Stomach (tissue), 9 donors: ENCODE measurements around the gene GTPBP4. TPM values are rescaled to one million over a fixed set of nuclear protein-coding genes. Genes with fewer than 3 reads are reported as not detected.

Experiments used
- DNase-seq, 2 donors: peaks; one replicate each; pipeline versions ENCODE4 v3.0.0 to v3.0.0-alpha.2; 2013 to 2019
- H3K27ac ChIP-seq, 5 donors: fragments of 200-600 bp in 4 of 5; sonication (generic) in 4 of 5; one replicate each; pipeline ENCODE4 v1.5.1; 2013 to 2019; ENCODE audit warnings: mild to moderate bottlenecking in 1 of 5, moderate library complexity in 1 of 5
- H3K27me3 ChIP-seq, 3 donors: fragments of 200-600 bp; sonication (generic); one replicate each; pipeline ENCODE4 v1.5.1; 2017 to 2019; ENCODE audit warnings: mixed run types in 1 of 3
- H3K36me3 ChIP-seq, 4 donors: fragments of 200-600 bp; sonication (generic); 1 replicate in 3 of 4; 2 replicates in 1 of 4; pipeline ENCODE4 v1.5.1; 2016 to 2019
- H3K4me1 ChIP-seq, 4 donors: fragments of 200-600 bp; sonication (generic); one replicate each; pipeline ENCODE4 v1.5.1; 2016 to 2019
- H3K4me3 ChIP-seq, 4 donors: fragments of 200-600 bp; sonication (generic) in 3 of 4; one replicate each; pipeline ENCODE4 v1.5.1; 2016 to 2019; ENCODE audit warnings: mild to moderate bottlenecking in 1 of 4
- H3K9me3 ChIP-seq, 4 donors: fragments of 200-600 bp; sonication (generic); one replicate each; pipeline ENCODE4 v1.5.1; 2016 to 2019
- CTCF ChIP-seq, 7 experiments: fragments of 450-650 bp in 4 of 7; fragments of 200-600 bp in 3 of 7; sonication (generic) in 3 of 7; IDR thresholded peaks; one replicate each; pipeline ENCODE4 v1.5.1; 2016 to 2019; ENCODE audit warnings: antibody characterized with exemption in 7 of 7, control low read depth in 2 of 7, mild to moderate bottlenecking in 1 of 7
- EP300 ChIP-seq: sonication (generic); formaldehyde crosslinking; IDR thresholded peaks from one replicate; pipeline ENCODE4 v1.6.1; 2017; ENCODE audit warnings: antibody characterized with exemption
- POLR2A ChIP-seq, 4 donors: fragments of 450-650 bp; IDR thresholded peaks; one replicate each; pipeline ENCODE4 v1.6.1; 2016; ENCODE audit warnings: antibody characterized with exemption in 4 of 4, control low read depth in 2 of 4, mild to moderate bottlenecking in 1 of 4, moderate library complexity in 1 of 4
- POLR2AphosphoS5 ChIP-seq, 3 donors: sonication (generic); formaldehyde crosslinking; IDR thresholded peaks; one replicate each; pipeline ENCODE4 v1.6.1; 2016; ENCODE audit warnings: antibody characterized with exemption in 3 of 3
- WGBS, 5 donors: extraction: QIAGEN DNeasy Blood & Tissue Kit in 3 of 5; methylation state at CpG; one replicate each; pipeline versions ENCODE4 v1.1.5 to v1.1.7; 2013 to 2018; 5-methylcytosine and 5-hydroxymethylcytosine counted together
- intact Hi-C: fragments of 100-400 bp; cut with DNase I; formaldehyde crosslinking; loops from one replicate; pipeline ENCODE4 v1.15.1; 2023; ENCODE audit warnings: low total_unique reads
- polyA plus RNA-seq, 3 donors: library from polyadenylated mRNA; stranded (reverse); fragments of 200-250 nt; gene quantifications; one replicate each; pipeline ENCODE4 v1.2.3, GENCODE V29; 2013
- total RNA-seq, 5 donors: library from RNA; depleted of rRNA; stranded (reverse); fragments of >200 nt; gene quantifications; one replicate each; pipeline versions ENCODE4 v1.1.0 to v1.2.3, GENCODE V29; 2014 to 2016
- donor health status: healthy with polysubstance abuse.
- donor health status: Bipolar disorder and iron deficiency.
- donor health status: healthy.

GTPBP4 gene
- total and polyA plus RNA-seq, 8 donors = 8.8 to 61.7 (median 16.8) TPM

- no peak for DNase-seq
- Histone ChIP-seq H3K27me3 (no peaks in the 10 kb centered on the region), H3K4me1 (peaks cover 39 to 64% (median 58%) of the 10 kb centered on the region in 4 donors), H3K9me3 (peaks cover 0 to 6% (median 2%) of the 10 kb centered on the region in 4 donors), H3K36me3 (no peaks in the 10 kb centered on the region), H3K4me3 (no peak overlapping the region), H3K27ac (peak overlapping the region; percentile 58 to 99 (median 95))
- 81 to 90% (median 87%) methylated on average over 2 of the region's 2 CpGs for WGBS, 5 donors
- intact Hi-C loops = no loop called here
- no peak for TF ChIP-seq POLR2AphosphoS5 (IDR thresholded peaks at IDR 0.05)
- TF ChIP-seq CTCF (IDR thresholded peaks at IDR 0.05) = no peak
- TF ChIP-seq POLR2A (IDR thresholded peaks at IDR 0.05) = no peak
- no peak for TF ChIP-seq EP300
These were observed 2.9 kb upstream of the GTPBP4 start for GRCh38 chr10:985361-985760.

- peak; percentile 64 to 86 for DNase-seq
- intact Hi-C loops = no loop called here
- Histone ChIP-seq H3K36me3 (peaks cover 0 to 4% (median 0%) of the 10 kb centered on the region in 4 donors), H3K4me1 (peaks cover 39 to 73% (median 62%) of the 10 kb centered on the region in 4 donors), H3K9me3 (no peaks in the 10 kb centered on the region), H3K27ac (peak overlapping the region; percentile 40 to 99 (median 95)), H3K4me3 (no peak overlapping the region), H3K27me3 (no peaks in the 10 kb centered on the region)
- TF ChIP-seq EP300 (no peak), POLR2AphosphoS5 (IDR thresholded peaks at IDR 0.05) (peak in 2 of 3 donors; percentile 8 to 73)
- 49 to 65% (median 50%) methylated on average over 7 of the region's 7 CpGs for WGBS, 5 donors
These were observed 2.0 kb upstream of the GTPBP4 start for GRCh38 chr10:986137-986825.

DNA sequence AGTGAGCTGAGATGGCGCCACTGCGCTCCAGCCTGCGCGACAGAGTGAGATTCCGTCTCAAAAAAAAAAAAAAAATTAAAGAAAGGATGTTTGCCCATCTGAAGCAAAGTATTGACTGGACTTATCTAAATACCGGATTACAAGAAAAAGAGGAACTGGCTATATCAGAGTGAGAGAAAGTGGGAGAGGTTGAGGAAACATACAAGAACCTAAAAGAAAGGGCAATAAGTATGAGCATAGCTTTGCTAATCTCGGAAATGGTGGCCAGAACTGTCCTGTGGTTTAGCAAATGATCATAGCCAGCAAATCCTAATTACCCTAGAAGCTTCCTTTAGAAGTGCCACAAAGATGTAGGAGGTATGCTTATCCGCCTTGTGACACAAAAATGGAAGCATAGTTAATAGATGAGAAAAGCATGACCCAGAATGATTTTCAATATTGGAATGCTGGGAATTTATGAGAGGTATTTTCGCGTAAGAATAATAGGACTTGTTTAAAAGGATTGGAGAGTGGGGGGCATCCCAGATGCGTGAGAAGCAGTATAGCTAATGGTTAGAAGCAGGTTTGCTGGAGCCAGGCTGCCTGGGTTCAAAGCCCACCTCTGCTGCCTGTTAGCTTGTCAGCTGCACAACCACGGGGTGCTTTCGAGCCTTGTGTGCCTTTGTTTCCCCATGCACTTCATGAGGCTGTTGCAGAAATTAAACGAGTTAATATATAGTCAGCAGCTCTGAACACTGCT, 1.2 kb upstream of the GTPBP4 start:
- H3K4me1 ChIP-seq = peaks cover 39 to 73% (median 62%) of the 10 kb centered on the region in 4 donors
- 65 to 70% (median 68%) methylated on average over 14 of the region's 14 CpGs for WGBS, 5 donors
- peaks cover 0 to 4% (median 0%) of the 10 kb centered on the region in 4 donors for H3K36me3 ChIP-seq
- peak overlapping the region; percentile 95 to 100 (median 98) for H3K4me3 ChIP-seq
- no peak for DNase-seq
- H3K9me3 ChIP-seq = no peaks in the 10 kb centered on the region
- intact Hi-C loops = no loop called here
- H3K27me3 ChIP-seq = no peaks in the 10 kb centered on the region
- H3K27ac ChIP-seq = peak overlapping the region; percentile 91 to 99 (median 95)
- TF ChIP-seq EP300 (no peak), POLR2A (IDR thresholded peaks at IDR 0.05) (no peak), CTCF (IDR thresholded peaks at IDR 0.05) (no peak), POLR2AphosphoS5 (IDR thresholded peaks at IDR 0.05) (no peak)

DNA sequence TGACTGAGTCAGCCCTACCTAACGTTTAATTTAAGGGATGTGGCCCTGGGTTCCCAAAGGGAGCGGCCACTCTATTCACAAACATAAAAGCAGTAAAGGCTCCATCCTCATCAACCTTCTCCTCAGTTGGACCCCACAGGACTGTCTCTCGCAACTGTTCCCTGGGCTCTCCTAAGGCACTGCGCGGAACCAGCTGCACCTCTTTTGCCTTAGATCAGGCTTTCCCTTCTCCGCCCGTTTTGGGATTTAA, 689 bp upstream of the GTPBP4 start:
- H3K4me3 ChIP-seq = peak overlapping the region; percentile 95 to 100 (median 98)
- H3K9me3 ChIP-seq = no peaks in the 10 kb centered on the region
- intact Hi-C loops = no loop called here
- TF ChIP-seq POLR2AphosphoS5 (IDR thresholded peaks at IDR 0.05) = no peak
- no peak for TF ChIP-seq CTCF (IDR thresholded peaks at IDR 0.05)
- TF ChIP-seq POLR2A (IDR thresholded peaks at IDR 0.05) = no peak
- no peak for TF ChIP-seq EP300
- peaks cover 39 to 73% (median 62%) of the 10 kb centered on the region in 4 donors for H3K4me1 ChIP-seq
- peaks cover 0 to 4% (median 4%) of the 10 kb centered on the region in 4 donors for H3K36me3 ChIP-seq
- 2 to 9% (median 7%) methylated on average over 7 of the region's 7 CpGs for WGBS, 5 donors
- DNase-seq = peak in 1 of 2 donors; percentile 29
- no peaks in the 10 kb centered on the region for H3K27me3 ChIP-seq
- H3K27ac ChIP-seq = peak overlapping the region; percentile 91 to 99 (median 95)
